Endodermal cell (in vitro differentiated cells): ENCODE data around the gene DNM3. TPM values are rescaled to one million over a fixed set of nuclear protein-coding genes. Genes with fewer than 3 reads are reported as not detected.

Source experiments
- DNase-seq: peaks from one replicate; pipeline ENCODE4 v3.0.0-alpha.2; 2017
- H3K27ac ChIP-seq: 2 replicates; pipeline ENCODE4 v1.5.1; 2013; ENCODE audit warnings: mild to moderate bottlenecking, low read depth, low read length, moderate library complexity
- H3K27me3 ChIP-seq: 2 replicates; pipeline ENCODE4 v1.6.1; 2013; ENCODE audit warnings: mild to moderate bottlenecking, low read length, moderate library complexity; ENCODE audit not compliant: insufficient read depth, control insufficient read depth, poor library complexity, severe bottlenecking
- H3K36me3 ChIP-seq: 2 replicates; pipeline ENCODE4 v1.7.0; 2013; ENCODE audit warnings: mild to moderate bottlenecking, low read length, moderate library complexity; ENCODE audit not compliant: control insufficient read depth, insufficient read depth
- H3K4me1 ChIP-seq: one replicate; pipeline ENCODE4 v1.7.0; 2013; ENCODE audit warnings: low read length; ENCODE audit not compliant: control insufficient read depth, insufficient read depth
- H3K4me3 ChIP-seq: 2 replicates; pipeline ENCODE4 v1.5.1; 2013; ENCODE audit warnings: mild to moderate bottlenecking, low read length, moderate library complexity
- H3K9ac ChIP-seq: 2 replicates; pipeline ENCODE4 v1.6.1; 2013; ENCODE audit warnings: mild to moderate bottlenecking, low read length, moderate library complexity; ENCODE audit not compliant: poor library complexity, severe bottlenecking; ENCODE audit errors: extremely low read depth
- H3K9me3 ChIP-seq: 2 replicates; pipeline ENCODE4 v1.6.1; 2013; ENCODE audit warnings: mild to moderate bottlenecking, low read length, moderate library complexity; ENCODE audit not compliant: control insufficient read depth
- H3K27ac Mint-ChIP-seq: 2 replicates; pipeline ENCODE4 v1.8.0; 2020; ENCODE audit warnings: mixed read lengths
- H3K27me3 Mint-ChIP-seq: 2 replicates; pipeline ENCODE4 v1.8.0; 2021; ENCODE audit warnings: mild to moderate bottlenecking, mixed read lengths; ENCODE audit not compliant: insufficient read depth
- H3K36me3 Mint-ChIP-seq: 2 replicates; pipeline ENCODE4 v1.8.0; 2020; ENCODE audit warnings: low read depth, mixed read lengths
- H3K4me1 Mint-ChIP-seq: 2 replicates; pipeline ENCODE4 v1.8.0; 2020; ENCODE audit warnings: mixed read lengths
- H3K4me3 Mint-ChIP-seq: 2 replicates; pipeline ENCODE4 v1.8.0; 2020; ENCODE audit warnings: mild to moderate bottlenecking, moderate library complexity, mixed read lengths
- H3K9me3 Mint-ChIP-seq: 2 replicates; pipeline ENCODE4 v1.8.0; 2020; ENCODE audit warnings: mild to moderate bottlenecking, mixed read lengths
- CTCF ChIP-seq: fragments of 200-600 bp; sonication (generic); conservative IDR thresholded peaks from 2 replicates; pipeline ENCODE4 v1.5.0; 2021; ENCODE audit warnings: antibody characterized with exemption, mild to moderate bottlenecking
- WGBS, 2 experiments: methylation state at CpG; one replicate each; pipeline versions ENCODE4 v1.1.5 to v1.1.7; 2013; ENCODE audit warnings: missing lambda C conversion rate in 2 of 2, mixed read lengths in 1 of 2; ENCODE audit not compliant: insufficient coverage in 1 of 2, insufficient read length in 1 of 2; 5-methylcytosine and 5-hydroxymethylcytosine counted together
- total RNA-seq, 2 donors: library from RNA; stranded (reverse); fragmentation: NEBNext Ultra II Directional in 1 of 2; extraction: Animal tissue kit (Norgen Biotek cat#: 25700) in 1 of 2; gene quantifications; 2 replicates in 1 of 2; 3 replicates in 1 of 2; pipeline ENCODE4 v1.2.1, GENCODE V29; 2021

Gene DNM3
- total RNA-seq, 2 donors from 2014 or later = 0.53 to 1.8 TPM

- Mint-ChIP-seq H3K4me3 (no peak overlapping the region), H3K9me3 (no peaks in the 10 kb centered on the region), H3K36me3 (no peaks in the 10 kb centered on the region), H3K27me3 (no peaks in the 10 kb centered on the region), H3K27ac (peak overlapping the region; percentile 33), H3K4me1 (peaks cover 6% of the 10 kb centered on the region)
- Histone ChIP-seq H3K4me1 (no peaks in the 10 kb centered on the region), H3K36me3 (no peaks in the 10 kb centered on the region), H3K27me3 (no peaks in the 10 kb centered on the region), H3K4me3 (no peak overlapping the region), H3K9me3 (no peaks in the 10 kb centered on the region), H3K27ac (no peak overlapping the region), H3K9ac (no peak overlapping the region)
- 67 to 70% methylated on average over 1 of the region's 1 CpG for WGBS, 2 experiments
- no peak for DNase-seq
- no peak for TF ChIP-seq CTCF
Measured at GRCh38 chr1:172277275-172277674, 436.0 kb downstream of the DNM3 start.

GRCh38 chr1:172277989-172278388 is 436.7 kb downstream of the DNM3 start:
- H3K27ac Mint-ChIP-seq = no peak overlapping the region
- Histone ChIP-seq H3K36me3 (no peaks in the 10 kb centered on the region), H3K4me3 (no peak overlapping the region), H3K9me3 (no peaks in the 10 kb centered on the region), H3K9ac (no peak overlapping the region), H3K4me1 (no peaks in the 10 kb centered on the region), H3K27me3 (no peaks in the 10 kb centered on the region), H3K27ac (no peak overlapping the region)
- H3K36me3 Mint-ChIP-seq = no peaks in the 10 kb centered on the region
- H3K9me3 Mint-ChIP-seq = no peaks in the 10 kb centered on the region
- H3K4me3 Mint-ChIP-seq = no peak overlapping the region
- WGBS, 2 experiments = 89% methylated on average over 1 of the region's 1 CpG; no CpG with 5 or more reads in 1 of the 2 experiments
- peaks cover 6% of the 10 kb centered on the region for H3K4me1 Mint-ChIP-seq
- H3K27me3 Mint-ChIP-seq = no peaks in the 10 kb centered on the region
- no peak for DNase-seq
- no peak for TF ChIP-seq CTCF

GRCh38 chr1:172278478-172278877 is 437.2 kb downstream of the DNM3 start:
- H3K9ac ChIP-seq = no peak overlapping the region
- no peaks in the 10 kb centered on the region for H3K36me3 ChIP-seq
- H3K4me3 Mint-ChIP-seq = no peak overlapping the region
- H3K4me1 ChIP-seq = no peaks in the 10 kb centered on the region
- DNase-seq = peak; percentile 53
- peaks cover 6% of the 10 kb centered on the region for H3K4me1 Mint-ChIP-seq
- H3K9me3 Mint-ChIP-seq = no peaks in the 10 kb centered on the region
- H3K27ac Mint-ChIP-seq = no peak overlapping the region
- no peaks in the 10 kb centered on the region for H3K27me3 ChIP-seq
- H3K4me3 ChIP-seq = no peak overlapping the region
- WGBS, 2 experiments = 80% methylated on average over 1 of the region's 1 CpG; no CpG with 5 or more reads in 1 of the 2 experiments
- no peaks in the 10 kb centered on the region for H3K27me3 Mint-ChIP-seq
- no peaks in the 10 kb centered on the region for H3K9me3 ChIP-seq
- no peak for TF ChIP-seq CTCF
- no peaks in the 10 kb centered on the region for H3K36me3 Mint-ChIP-seq
- H3K27ac ChIP-seq = peak overlapping the region; percentile 6
